ENCODE data around the gene TRIM38.
A peak's percentile ranks its signal among the peaks of the same experiment; 100 is the strongest.
"Not testable (repeated sequence)": the region's sequence is repeated elsewhere in the genome, so short reads cannot be mapped to it uniquely, and the experiment has no call there.

TRIM38 gene

DNA sequence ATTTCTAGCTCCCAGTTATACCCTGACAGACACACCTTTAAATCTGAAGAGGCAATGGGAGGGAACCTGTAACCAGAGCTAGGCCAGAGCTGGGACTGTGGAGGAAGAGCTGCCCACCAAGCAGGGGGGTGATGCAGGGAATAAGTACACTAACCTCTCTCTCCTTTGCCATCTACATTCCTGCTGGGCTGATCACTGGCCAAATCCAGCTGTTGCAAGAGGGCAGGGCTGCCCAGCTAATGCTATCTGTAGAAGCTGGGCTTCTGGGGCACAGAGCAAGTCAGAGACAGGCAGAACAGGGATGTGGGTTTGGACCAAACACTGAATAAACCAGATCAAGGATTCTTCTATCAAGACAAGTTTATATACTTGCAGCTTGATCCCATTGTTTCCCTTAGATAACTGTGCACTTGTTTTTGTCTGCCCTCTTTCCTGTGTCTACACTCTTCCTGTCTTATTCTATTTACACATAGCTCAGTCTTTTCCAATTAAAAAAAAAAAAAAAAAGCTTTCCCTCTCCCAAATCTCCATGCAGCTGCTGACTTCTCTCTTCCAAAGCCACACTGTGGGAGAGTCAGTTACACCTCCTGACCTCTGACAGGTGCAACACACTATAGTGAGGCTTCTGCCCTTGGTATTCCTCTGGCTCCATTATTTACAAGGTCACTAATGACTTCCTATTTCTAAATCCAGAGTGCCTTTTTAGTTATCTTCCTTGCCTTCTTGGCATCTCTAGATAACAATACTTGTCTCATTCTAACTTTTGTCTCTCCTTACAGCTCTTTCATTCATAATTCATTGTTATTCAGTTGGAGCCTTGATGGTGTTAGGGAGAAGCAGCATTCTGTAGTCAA is 43.7 kb downstream of the TRIM38 start:
- no peak for DNase-seq (ENCODE audit: low read depth, low spot score)

DNA sequence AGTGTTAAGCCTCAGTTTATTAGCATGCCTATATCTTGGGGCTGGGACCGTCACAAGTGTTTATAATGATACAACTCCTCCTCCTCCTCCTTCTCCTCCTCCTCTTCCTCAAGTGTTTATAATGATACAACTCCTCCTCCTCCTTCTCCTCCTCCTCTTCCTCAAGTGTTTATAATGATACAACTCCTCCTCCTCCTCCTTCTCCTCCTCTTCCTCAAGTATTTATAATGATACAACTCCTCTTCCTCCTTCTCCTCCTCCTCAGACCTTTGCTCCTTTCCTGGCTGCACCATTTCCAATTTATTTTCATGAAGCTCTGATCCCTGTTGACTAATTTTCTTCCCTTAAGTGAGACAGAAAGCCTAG is 44.3 kb downstream of the TRIM38 start:
- DNase-seq (ENCODE audit: low read depth, low spot score) = not testable (repeated sequence)

GRCh38 chr6:26008470-26008869 is 45.9 kb downstream of the TRIM38 start:
- DNase-seq (ENCODE audit: low read depth, low spot score) = no peak

DNA sequence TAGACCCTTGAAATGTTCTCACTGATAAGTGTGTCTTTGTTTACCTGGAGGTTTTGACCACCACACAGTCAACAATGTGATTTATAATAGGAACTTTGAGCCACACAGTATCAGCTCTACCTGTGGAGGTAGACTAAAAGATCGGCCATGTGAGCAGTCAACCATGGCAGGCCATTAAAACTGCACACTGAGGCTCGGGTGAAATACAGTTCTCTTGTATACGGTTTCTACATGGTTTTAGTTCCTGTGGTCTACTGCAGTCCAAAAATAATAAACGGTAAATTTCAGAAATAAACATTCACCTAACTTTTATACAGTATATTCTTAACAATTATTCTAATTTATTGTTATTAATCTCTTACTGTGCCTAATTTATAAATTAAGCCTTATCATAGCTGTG is 47.2 kb downstream of the TRIM38 start:
- no peak for DNase-seq (ENCODE audit: low read depth, low spot score)

DNA sequence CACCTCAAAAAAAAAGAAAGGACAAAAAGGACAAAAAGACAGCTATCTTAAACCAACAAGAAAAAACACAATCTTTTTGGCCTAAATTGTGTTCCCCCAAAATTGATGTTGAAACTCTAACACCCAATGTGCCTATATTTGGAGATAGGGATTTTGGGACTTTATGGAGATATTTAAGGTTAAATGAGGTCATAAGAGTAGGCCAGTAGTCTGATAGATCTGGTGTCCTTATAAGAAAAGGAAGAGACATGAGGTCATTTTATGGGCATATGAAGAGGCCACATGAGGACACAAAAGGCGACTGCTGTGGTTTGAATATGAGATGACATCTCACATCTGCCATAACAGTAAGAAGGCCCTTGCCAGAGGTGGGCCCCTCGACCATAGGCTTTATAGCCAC is 49.5 kb downstream of the TRIM38 start:
- DNase-seq (ENCODE audit: low read depth, low spot score) = no peak

DNA sequence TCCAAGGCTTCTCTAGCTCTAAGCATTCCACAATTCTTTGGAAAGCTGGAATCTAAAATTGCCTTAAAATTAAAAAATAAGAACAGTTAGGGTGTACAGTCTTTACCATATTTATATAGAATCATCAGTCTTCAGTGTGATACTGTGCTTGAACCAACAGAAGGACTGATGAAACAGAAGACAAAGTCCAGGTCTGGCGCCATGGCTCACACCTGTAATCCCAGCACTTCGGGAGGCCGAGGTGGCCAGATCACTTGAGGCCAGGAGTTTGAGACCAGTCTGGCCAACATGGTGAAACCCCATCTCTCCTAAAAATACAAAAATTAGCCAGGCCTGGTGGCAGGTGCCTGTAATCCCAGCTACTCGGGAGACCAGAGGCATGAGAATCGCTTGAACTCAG is 51.8 kb downstream of the TRIM38 start:
- not testable (repeated sequence) for DNase-seq (ENCODE audit: low read depth, low spot score)

- no peak for DNase-seq (ENCODE audit: low read depth, low spot score)
Observed at GRCh38 chr6:26016245-26016962, 53.8 kb downstream of the TRIM38 start.

DNA sequence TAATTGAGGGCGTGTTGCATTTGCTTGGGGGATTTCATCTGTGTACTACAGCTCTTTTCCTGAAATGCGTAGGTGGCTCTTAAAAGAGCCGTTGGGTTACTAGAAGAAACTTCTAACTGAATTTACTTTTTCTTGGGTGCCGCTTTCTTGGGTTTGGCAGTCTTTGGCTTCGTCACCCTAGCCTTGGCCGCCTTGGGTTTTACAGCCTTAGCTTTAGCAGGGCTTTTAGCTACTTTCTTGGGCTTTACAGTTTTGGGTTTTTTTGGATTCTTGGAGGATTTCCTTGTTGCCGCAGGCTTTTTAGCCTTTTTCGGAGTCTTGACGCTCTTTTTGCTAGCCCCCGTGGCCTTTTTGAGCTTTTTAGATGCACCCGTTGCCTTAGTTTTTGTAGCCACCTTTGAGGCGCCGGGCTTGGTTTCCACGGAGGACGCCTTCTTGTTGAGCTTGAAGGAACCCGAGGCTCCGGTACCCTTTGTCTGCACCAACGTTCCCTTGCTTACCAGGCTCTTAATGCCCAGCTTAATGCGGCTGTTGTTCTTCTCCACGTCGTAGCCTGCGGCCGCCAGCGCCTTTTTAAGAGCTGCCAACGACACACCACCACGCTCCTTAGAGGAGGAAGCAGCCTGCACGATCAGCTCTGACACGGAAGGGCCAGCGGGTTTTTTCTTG is 54.5 kb downstream of the TRIM38 start:
- DNase-seq (ENCODE audit: low read depth, low spot score) = no peak

- DNase-seq (ENCODE audit: low read depth, low spot score) = peak; percentile 57
Observed at GRCh38 chr6:26017632-26017966, 55.0 kb downstream of the TRIM38 start.

- no peak for DNase-seq (ENCODE audit: low read depth, low spot score)
Observed at GRCh38 chr6:26019261-26019830, 56.7 kb downstream of the TRIM38 start.

DNA sequence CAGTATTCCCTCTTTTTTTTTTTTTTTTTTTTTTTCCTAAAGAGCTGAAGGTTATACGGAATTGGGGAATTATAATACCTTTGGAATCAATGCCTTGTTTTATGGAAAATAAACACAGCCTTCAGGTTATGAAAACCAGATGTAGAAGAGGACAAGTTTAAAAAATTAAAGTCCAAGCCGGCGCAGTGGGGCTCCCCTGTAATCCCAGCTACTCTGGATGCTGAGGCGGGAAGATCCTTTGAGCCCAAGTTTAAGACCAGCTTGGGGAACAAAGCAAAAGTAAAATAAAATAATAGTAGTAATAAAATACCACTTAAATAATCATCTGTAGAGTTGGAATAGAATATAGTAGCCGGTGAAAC is 57.3 kb downstream of the TRIM38 start:
- no peak for DNase-seq (ENCODE audit: low read depth, low spot score)

DNA sequence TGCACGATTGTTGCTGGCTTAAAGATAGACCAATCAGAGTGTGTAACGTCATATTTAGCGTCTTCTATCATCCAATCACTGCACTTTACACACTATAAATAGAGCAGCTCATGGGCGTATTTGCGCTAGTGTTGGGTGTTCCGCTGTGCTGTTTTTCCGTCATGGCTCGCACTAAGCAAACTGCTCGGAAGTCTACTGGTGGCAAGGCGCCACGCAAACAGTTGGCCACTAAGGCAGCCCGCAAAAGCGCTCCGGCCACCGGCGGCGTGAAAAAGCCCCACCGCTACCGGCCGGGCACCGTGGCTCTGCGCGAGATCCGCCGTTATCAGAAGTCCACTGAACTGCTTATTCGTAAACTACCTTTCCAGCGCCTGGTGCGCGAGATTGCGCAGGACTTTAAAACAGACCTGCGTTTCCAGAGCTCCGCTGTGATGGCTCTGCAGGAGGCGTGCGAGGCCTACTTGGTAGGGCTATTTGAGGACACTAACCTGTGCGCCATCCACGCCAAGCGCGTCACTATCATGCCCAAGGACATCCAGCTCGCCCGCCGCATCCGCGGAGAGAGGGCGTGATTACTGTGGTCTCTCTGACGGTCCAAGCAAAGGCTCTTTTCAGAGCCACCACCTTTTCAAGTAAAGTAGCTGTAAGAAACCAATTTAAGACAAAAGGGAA is 57.9 kb downstream of the TRIM38 start:
- peak; percentile 63 for DNase-seq (ENCODE audit: low read depth, low spot score)

DNA sequence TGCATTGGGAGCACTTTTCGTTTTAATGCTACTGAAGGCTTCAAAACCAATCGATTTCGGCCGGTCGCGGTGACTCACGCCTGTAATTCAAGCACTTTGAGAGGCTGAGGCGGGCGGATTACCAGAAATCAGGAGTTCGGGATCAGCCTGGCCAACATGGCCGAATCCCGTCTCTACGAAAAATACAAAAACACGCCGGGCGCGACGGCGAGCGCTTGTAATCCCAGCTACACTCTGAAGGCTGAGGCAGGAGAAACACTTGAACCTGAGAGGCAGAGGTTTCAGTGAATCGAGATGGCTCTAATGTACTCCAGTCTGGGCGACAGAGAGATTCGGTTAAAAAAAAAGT is 58.4 kb downstream of the TRIM38 start:
- no peak for DNase-seq (ENCODE audit: low read depth, low spot score)

GRCh38 chr6:26021350-26022131 is 58.9 kb downstream of the TRIM38 start:
- peak; percentile 76 for DNase-seq (ENCODE audit: low read depth, low spot score)

DNA sequence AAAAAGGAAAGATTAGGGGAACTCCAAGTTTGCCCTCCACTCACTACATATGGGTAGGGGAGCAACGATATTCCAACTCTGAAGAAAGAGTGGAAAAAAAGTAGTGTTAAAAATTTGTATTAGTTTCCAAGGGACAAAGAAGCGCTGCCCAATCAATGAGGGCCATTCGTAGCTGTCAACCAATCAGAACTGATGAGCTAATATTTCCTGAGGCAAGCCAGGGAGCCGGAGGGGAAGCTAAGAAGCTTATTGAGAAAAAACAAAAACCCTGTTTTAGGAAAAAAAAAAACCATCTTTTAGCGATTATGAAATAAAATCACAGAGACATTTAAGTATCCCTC is 59.5 kb downstream of the TRIM38 start:
- no peak for DNase-seq (ENCODE audit: low read depth, low spot score)

GRCh38 chr6:26022737-26023136 is 60.1 kb downstream of the TRIM38 start:
- DNase-seq (ENCODE audit: low read depth, low spot score) = no peak

GRCh38 chr6:26024651-26025046 is 62.0 kb downstream of the TRIM38 start:
- no peak for DNase-seq (ENCODE audit: low read depth, low spot score)

GRCh38 chr6:26025047-26025893 is 62.7 kb downstream of the TRIM38 start:
- DNase-seq (ENCODE audit: low read depth, low spot score) = no peak

- DNase-seq (ENCODE audit: low read depth, low spot score) = peak; percentile 75
Observed at GRCh38 chr6:26025894-26026832, 63.6 kb downstream of the TRIM38 start.

All from activated CD4-positive, CD25-positive, alpha-beta regulatory T cell treated with anti-CD3 and anti-CD28 coated beads, Interleukin-2, amount 50 U/mL, for 16 hours (primary cell).